HPDE6-E6E7 (cell line): ENCODE results near the gene OIT3.
A peak's percentile ranks its signal among the peaks of the same experiment; 100 is the strongest.

Experiments
- DNase-seq: peaks from one replicate; pipeline ENCODE4 v3.0.0; 2011; ENCODE audit warnings: missing footprints; ENCODE audit errors: extremely low spot score

OIT3 gene

GRCh38 chr10:72893136-72893798 lies at the start of gene OIT3:
Gene OIT3, plus strand, starts transcription at chr10:72893739. Its CDS starts 60 bp downstream, at chr10:72893799.
- no peak for DNase-seq

GRCh38 chr10:72846238-72846637 lies 47.3 kb upstream of the OIT3 start:
- peak; percentile 76 for DNase-seq

- peak; percentile 23 for DNase-seq
These were observed 45.9 kb upstream of the OIT3 start for GRCh38 chr10:72847681-72848080.

- DNase-seq, result no peak
These were observed 42.7 kb upstream of the OIT3 start for GRCh38 chr10:72850861-72851260.

- no peak for DNase-seq
These were observed 42.0 kb upstream of the OIT3 start for GRCh38 chr10:72851509-72851908.

- DNase-seq, result no peak
These were observed 41.0 kb upstream of the OIT3 start for GRCh38 chr10:72852508-72852907.

GRCh38 chr10:72855129-72855528 lies 38.4 kb upstream of the OIT3 start:
- DNase-seq, result no peak

GRCh38 chr10:72855790-72856189 lies 37.7 kb upstream of the OIT3 start:
- no peak for DNase-seq

GRCh38 chr10:72858067-72858466 lies 35.5 kb upstream of the OIT3 start:
- no peak for DNase-seq

- DNase-seq, result no peak
These were observed 30.6 kb upstream of the OIT3 start for GRCh38 chr10:72862957-72863356.

- DNase-seq, result peak; percentile 12
These were observed 18.1 kb upstream of the OIT3 start for GRCh38 chr10:72875250-72876055.

- DNase-seq, result no peak
These were observed 14.3 kb upstream of the OIT3 start for GRCh38 chr10:72879245-72879644.

- DNase-seq, result no peak
These were observed 12.2 kb upstream of the OIT3 start for GRCh38 chr10:72881291-72881690.

- no peak for DNase-seq
These were observed 9.7 kb upstream of the OIT3 start for GRCh38 chr10:72883861-72884260.

- DNase-seq, result no peak
These were observed 7.6 kb upstream of the OIT3 start for GRCh38 chr10:72885953-72886352.

- DNase-seq, result no peak
These were observed 6.9 kb upstream of the OIT3 start for GRCh38 chr10:72886621-72887020.

- no peak for DNase-seq
These were observed 6.5 kb upstream of the OIT3 start for GRCh38 chr10:72887043-72887442.

GRCh38 chr10:72888151-72888638 lies 5.3 kb upstream of the OIT3 start:
- DNase-seq, result no peak

- DNase-seq, result peak; percentile 65
These were observed 4.1 kb upstream of the OIT3 start for GRCh38 chr10:72889391-72889831.

GRCh38 chr10:72890086-72890485 lies 3.5 kb upstream of the OIT3 start:
- DNase-seq, result no peak

GRCh38 chr10:72895236-72895850 lies 1.8 kb downstream of the OIT3 start:
- DNase-seq, result no peak

- DNase-seq, result no peak
These were observed 5.1 kb downstream of the OIT3 start for GRCh38 chr10:72898616-72899015.

GRCh38 chr10:72899545-72899944 lies 6.0 kb downstream of the OIT3 start:
- no peak for DNase-seq
